ENCODE data around the gene ARID1B. TPM values are rescaled to one million over a fixed set of nuclear protein-coding genes. Genes with fewer than 3 reads are reported as not detected.

The ARID1B gene
- total and polyA plus RNA-seq, 8 donors, result 67.6 to 102 (median 99.0) TPM

GRCh38 chr6:156879186-156879585, 102.0 kb downstream of the ARID1B start:
- no peak overlapping the region for H3K4me3 ChIP-seq
- no peaks in the 10 kb centered on the region for H3K9me3 ChIP-seq
- H3K4me1 ChIP-seq, result peaks cover 14 to 51% of the 10 kb centered on the region in 2 donors
- no peak for DNase-seq
- no peak overlapping the region for H3K27ac ChIP-seq
- intact Hi-C loops (cut with DNase I), result no loop called here
- no peak for ATAC-seq
- no peaks in the 10 kb centered on the region for H3K27me3 ChIP-seq
- no peak for TF ChIP-seq CTCF (IDR thresholded peaks at IDR 0.05)
- no peaks in the 10 kb centered on the region for H3K36me3 ChIP-seq

- no peak overlapping the region for H3K27ac ChIP-seq
- TF ChIP-seq CTCF (IDR thresholded peaks at IDR 0.05), result no peak
- H3K4me3 ChIP-seq, result no peak overlapping the region
- intact Hi-C loops (cut with DNase I), result no loop called here
- no peak for DNase-seq
- peaks cover 14 to 51% of the 10 kb centered on the region in 2 donors for H3K4me1 ChIP-seq
- H3K27me3 ChIP-seq, result no peaks in the 10 kb centered on the region
- H3K9me3 ChIP-seq, result no peaks in the 10 kb centered on the region
- no peaks in the 10 kb centered on the region for H3K36me3 ChIP-seq
- ATAC-seq, result no peak
Observed at GRCh38 chr6:156879591-156879990, 102.4 kb downstream of the ARID1B start.

GRCh38 chr6:156880913-156881312, 103.7 kb downstream of the ARID1B start:
- no peak for TF ChIP-seq CTCF (IDR thresholded peaks at IDR 0.05)
- intact Hi-C loops (cut with DNase I), result no loop called here
- DNase-seq (peak in 1 of 4 donors; percentile 45), ATAC-seq (peak; percentile 70)
- Histone ChIP-seq H3K4me3 (no peak overlapping the region), H3K4me1 (peaks cover 14 to 51% of the 10 kb centered on the region in 2 donors), H3K36me3 (no peaks in the 10 kb centered on the region), H3K9me3 (no peaks in the 10 kb centered on the region), H3K27me3 (no peaks in the 10 kb centered on the region), H3K27ac (no peak overlapping the region)

- Histone ChIP-seq H3K27me3 (no peaks in the 10 kb centered on the region), H3K4me3 (no peak overlapping the region), H3K27ac (no peak overlapping the region), H3K9me3 (no peaks in the 10 kb centered on the region), H3K36me3 (no peaks in the 10 kb centered on the region), H3K4me1 (peaks cover 14 to 59% of the 10 kb centered on the region in 2 donors)
- intact Hi-C loops (cut with DNase I), result no loop called here
- peak in 1 of 4 donors; percentile 52 for DNase-seq
- TF ChIP-seq CTCF (IDR thresholded peaks at IDR 0.05), result no peak
- ATAC-seq, result no peak
Observed at GRCh38 chr6:156881687-156882629, 104.8 kb downstream of the ARID1B start.

- DNase-seq, result peak in 2 of 4 donors; percentile 43 to 45
- Histone ChIP-seq H3K27ac (peak overlapping the region; percentile 26 to 57), H3K4me1 (peaks cover 14 to 66% of the 10 kb centered on the region in 2 donors), H3K4me3 (peak overlapping the region in 1 of 2 donors; percentile 6), H3K9me3 (no peaks in the 10 kb centered on the region), H3K27me3 (no peaks in the 10 kb centered on the region), H3K36me3 (no peaks in the 10 kb centered on the region)
- TF ChIP-seq CTCF (IDR thresholded peaks at IDR 0.05), result no peak
- ATAC-seq, result peak; percentile 88
- intact Hi-C loops (cut with DNase I), result no loop called here
Observed at GRCh38 chr6:156883497-156884252, 106.5 kb downstream of the ARID1B start.
